DMS79 (cell line): ENCODE measurements around the gene NCF2.

Source experiments
- DNase-seq: peaks from one replicate; lab custom pipeline; 2025; lab: John Stamatoyannopoulos, UW

The NCF2 gene

DNA sequence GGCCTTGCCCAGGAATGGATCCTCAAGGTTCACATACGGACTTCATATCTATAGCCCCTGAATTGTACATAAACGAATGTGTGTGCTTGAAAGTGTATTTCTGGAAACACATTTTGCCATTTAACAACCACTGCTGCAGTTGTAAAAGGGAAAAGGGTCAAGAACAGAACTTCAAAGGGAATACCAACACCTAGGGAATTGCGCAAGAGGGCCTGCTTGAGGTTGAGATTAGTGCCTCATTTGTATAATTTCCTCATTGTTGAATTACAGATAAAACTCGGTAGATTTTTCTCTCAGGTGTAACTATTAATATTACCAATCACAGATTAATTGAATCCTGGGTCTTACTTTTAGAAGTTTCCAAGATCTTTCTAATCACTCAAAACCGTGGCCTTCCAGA, 6.1 kb downstream of the NCF2 start:
- DNase-seq = no peak

DNA sequence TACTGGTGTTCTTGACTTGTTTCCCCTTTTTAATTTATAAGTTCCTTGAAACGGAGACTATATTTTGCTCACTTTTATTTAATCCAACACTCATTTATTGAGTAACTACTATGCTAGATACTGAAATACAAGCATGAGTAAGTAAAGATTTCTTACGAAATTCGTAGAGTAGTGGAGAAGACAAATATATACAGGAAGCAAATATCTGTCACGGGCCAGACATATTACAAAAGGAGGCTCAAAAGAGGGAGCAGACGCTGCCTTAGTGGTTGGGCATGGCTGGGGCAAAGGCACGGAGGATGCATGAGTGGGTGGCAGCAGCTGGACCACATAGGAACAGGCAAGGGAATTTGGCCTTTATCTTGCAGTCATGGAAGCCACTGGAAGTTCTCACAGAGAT, 6.8 kb downstream of the NCF2 start:
- no peak for DNase-seq

DNA sequence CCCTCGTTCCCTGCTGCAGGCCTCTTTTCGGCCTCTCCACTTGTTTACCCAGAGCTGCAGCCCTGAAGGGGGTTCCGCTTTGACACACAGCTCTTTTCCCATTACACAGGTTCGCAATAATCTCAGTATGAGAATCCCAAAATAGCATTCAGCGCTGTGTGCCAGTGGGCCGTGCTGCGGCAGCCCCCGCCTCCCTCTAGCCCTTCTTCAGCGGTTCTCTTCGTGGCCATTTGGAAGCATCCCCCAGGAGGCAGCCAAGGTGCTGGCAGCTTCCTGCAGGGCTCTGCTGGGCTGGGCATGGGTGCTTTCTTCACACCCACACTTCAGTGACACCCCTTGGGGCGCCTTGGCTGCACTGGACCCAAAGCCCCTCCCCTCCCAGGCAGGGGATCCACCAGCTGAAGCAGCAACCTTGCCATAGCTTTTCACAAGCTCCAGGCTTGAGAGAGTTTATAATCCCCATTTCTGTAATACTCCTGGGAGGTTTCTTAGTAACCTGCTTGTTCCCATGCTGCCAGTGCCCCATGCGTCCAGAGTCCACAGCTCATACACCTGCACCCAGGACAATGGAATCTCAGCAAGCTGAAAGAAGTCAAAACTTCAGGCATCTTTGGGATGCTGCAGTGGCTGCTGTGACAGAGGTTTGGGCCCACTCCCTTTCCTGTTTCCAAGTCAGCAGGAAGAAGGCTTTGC, 8.1 kb downstream of the NCF2 start:
- DNase-seq = no peak

DNA sequence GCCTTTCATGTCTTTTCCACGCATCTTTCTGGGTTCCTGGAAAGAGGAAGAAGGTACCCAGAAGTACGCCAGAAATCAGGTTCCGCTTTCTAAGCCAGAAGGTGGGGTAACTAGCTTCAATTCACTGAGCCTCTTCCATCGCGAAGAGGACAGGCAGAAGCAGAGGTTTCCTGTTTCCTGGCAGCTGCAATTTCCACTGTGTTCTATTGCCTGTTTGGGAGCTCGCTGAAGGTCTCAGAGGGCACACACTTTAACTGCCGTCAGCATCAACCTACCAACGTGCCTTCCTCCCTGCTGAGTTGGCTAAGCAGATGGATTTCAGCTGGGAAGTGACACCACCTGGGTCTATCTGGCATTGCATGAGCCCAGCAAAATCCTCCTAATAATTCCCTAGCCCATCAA, 10.0 kb downstream of the NCF2 start:
- DNase-seq = no peak

DNA sequence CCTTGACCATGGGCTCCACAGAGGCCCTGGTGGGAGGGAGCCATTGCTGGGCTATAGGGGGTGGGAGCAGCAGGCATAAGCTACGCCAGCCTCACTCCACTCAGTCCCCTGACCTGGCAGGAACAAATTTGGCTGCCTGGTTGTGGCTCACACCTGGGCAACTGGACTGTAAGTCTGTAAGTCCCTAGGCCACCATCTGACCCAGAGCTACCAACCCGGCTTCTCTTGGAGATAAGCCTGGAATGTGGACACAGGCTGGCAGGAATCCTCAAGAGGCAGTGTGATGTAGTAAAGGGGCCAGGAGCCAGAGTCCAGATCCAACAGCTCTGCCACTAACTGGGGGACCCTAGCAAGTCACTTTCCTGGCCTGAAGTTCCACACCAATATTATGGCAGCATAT, 11.4 kb downstream of the NCF2 start:
- no peak for DNase-seq

DNA sequence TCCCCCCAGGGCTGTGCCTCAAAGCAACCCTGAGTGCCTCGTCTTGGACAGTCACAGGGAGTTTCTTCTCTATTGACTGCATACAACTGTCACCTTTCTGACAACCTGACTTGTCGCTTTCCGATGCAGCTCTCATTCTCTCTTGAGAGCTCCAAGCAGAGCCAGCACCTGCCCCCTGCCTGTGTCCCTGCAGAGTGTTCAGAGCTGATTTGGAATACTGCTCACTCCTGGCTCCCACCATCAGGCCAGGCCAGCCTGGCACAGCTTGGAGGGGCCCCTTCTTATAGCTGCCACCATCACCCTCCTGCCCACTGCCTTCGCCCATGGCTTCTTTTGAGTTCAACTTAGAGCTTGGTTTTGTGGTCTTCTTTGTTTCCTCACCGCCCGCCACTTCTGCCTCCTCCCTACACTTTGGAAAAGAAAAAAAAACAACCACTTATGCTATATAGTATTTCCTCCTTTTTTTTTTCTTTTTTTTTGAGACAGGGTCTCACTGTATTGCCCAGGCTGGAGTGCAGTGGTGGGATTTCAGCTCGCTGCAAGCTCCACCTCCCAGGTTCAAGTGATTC, 12.3 kb downstream of the NCF2 start:
- no peak for DNase-seq

DNA sequence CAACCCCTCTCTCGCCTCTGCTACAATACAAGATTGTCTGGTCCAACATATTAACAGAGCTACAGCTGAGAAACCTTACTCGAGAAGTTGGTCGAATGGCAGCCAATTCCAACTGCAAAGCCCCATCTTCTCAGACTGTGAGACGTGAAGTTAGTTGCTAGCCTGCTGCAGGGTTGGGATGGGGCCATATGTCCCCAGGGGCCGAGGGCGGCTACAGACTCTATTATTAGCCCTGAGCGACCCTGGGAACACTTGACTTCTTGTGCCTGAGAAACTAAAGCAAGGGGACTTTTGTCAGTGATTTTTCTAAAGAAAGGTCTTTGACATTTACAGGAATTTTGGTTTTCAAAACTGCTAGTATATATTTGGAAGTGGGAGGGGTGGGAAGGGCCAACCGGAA, 13.7 kb downstream of the NCF2 start:
- no peak for DNase-seq

DNA sequence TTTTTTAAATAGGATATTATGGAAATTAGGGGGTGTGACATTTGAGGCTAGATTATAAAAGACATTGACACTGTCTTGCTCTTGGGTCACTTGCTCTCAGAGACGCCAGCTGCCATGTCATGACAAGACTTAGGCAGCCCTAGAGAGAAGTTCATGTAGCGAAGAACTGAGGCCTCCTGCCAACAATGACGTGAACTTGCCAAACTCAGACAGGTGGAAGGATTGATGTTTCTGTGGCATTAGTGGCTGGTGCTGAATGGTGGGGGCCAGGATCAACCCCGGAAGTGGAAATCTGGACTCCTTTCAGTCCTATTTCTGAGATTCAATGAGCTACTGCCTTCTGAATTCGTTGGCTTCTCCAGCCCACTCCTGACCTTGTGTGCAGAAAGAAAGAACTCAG, 14.7 kb downstream of the NCF2 start:
- DNase-seq = no peak

DNA sequence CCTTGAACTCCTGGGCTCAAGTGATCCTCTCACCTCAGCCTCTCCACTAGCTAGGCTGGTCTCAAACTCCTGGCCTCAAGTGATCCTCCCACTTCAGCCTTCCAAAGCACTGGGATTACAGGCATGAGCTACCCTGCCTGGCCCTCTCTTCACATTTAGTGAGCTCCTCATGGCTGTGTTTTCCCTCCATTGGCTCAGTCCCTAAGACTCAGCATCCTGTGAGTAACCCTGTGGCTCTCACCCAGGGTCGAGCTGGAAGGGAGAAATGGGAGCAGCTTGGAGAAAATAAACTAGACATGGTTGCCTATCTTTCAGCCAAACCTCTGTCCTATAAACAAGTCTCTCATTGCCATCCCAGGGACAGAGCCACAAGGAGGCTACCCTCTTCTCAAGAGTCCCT, 17.5 kb downstream of the NCF2 start:
- no peak for DNase-seq

DNA sequence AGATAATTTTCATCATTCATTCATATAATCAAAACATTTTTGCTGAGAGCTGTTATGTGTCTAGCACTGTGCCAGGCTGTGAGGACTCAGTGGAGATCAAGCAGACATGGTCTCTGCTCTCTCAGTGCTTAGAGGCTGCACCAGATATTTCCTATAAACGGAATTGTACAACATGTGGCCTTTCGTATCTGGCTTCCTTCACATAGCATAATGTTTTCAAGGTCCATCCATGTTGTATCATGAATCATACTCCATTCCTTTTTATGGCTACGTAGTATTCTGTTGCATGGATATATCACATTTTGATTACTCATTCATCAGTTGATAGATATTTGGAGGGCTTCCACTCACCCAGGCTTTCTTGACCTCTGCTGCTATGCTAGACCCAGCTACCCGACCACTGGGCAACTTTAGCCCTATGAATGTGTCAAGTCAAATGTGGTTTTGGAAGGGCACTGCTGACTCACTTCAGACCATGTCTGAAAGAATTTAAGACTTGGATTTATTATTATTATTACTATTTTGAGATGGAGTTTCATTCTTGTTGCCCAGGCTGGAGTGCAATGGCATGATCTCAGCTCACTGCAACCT, 18.5 kb downstream of the NCF2 start:
- DNase-seq = no peak

DNA sequence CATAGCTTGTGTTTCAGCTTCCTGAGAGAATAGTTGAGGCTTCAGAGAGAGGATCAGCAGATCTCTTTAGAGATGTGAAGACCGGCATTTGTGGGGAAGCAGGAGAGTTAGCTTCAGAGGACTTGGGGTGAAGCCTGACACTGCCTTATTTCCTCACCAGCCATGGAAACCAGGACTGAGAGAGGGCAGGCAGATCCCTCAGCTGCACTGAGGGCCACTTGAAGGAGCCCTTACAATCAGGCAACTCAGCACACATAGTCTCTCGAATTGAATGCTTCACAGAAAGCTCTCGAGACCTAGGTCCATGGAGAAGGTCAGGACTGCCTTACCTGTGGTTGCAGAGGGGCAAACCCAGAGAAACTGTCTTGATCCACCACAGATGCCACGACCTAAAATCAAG, 19.8 kb downstream of the NCF2 start:
- no peak for DNase-seq

DNA sequence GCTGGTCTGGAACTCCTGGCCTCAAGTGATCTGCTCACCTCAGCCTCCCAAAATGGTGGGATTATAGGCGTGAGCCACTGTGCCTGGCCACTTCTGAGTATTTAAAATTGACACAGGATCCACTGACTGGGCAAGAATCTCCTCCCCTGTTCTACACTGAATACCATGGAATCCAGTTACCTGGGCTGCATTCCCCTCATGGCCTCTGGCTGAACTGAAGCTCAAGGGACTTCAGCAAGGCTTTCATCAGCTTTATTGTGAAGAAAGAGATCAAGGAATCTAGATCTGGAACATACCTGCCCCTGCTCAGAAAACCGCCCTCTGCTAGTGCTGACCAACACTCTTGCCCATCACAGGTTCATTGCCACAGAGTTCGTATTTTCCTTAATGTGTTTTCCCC, 20.5 kb downstream of the NCF2 start:
- no peak for DNase-seq

DNA sequence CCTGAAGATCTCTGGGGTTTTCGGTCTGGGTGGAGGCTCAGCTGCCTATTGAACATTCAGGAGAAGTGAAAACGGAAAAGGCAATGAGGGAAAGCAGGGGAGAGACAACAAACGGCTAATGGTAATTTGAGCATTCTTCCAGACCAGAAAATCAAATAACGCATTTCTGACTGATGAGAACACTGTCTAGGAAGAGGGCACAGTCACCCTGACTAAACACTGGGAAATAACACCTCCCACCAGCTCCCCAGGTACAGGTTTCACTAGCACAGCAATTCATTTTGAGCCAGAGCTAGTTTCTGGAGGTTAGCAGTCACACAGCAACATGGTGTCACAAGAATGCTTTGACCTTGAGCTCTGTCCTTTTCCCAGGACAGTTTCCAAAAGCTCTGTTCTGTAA, 21.1 kb downstream of the NCF2 start:
- DNase-seq = no peak

DNA sequence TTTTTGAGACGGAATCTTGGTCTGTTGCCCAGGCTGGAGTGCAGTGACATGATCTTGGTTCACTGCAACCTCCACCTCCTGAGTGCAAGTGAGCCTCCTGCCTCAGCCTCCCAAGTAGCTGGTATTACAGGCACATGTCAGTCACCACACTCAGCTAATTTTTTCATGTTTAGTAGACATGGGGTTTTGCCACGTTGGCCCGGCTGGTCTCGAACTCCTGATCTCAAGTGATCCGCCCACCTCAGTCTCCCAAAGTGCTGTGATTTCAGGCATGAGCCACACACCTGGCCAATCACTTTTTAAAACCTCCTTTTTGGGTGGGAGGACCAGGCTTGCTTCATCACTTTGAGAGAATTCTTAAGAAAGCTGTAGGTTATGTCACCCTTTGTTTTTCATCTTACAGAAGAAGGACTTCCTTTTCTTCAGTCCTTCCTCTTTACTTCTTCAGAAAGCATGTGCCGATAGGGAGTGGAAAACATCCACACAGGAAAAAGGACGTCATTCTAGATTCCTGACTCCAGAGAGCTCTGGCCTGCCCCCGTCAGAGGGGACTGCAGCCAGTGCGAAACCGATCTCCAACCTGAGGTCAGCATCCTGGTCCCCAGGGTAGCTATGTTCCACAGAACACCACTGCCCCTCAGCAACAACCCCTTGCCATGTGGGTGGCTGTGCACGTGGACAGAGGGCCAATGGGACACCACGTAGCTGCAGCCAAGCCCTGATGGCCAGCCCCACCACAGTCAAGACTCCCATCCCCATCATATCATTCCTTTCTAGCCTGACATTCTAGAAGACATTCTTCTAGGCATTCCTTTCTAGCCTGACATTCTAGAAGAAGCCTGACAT, 21.9 kb downstream of the NCF2 start:
- DNase-seq = no peak

DNA sequence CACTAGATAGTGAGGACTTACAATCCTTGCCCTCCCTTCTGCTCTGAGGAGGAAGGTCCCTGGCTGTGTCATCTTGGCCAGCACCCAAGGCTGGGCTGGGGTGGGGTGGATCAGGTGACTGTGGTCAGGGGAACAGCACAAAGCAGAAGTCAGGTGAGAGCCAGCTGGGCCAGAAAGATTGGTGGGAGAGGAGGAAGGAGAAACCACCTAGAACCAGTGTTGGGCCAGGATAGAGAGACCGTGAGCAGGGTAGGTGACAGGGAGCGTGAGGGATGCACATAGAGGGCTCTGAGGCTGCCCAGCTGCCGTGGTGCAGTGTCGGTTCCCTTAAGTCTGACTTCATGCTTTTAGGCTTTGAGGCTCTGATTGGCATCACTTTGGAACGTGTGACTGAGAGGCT, 22.7 kb downstream of the NCF2 start:
- DNase-seq = peak; percentile 40

DNA sequence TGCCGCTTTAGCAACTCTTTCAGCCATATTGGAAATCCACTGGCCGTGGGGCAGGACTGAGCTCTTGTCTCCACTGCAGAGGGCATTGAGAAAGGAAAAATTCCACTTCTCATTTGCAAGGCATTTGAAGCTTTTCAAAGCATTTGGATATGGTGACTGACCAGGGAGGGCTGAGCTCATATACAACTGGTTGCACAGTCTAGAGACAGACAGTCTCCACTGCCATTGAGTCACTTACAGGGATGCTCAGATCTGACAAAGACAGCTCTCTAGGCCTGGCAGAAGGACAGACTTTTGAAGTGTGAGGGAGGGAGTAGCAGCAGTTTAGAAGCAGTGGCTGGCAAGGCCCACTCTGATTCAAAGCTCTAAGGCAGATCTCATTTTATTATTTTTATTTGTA, 24.2 kb downstream of the NCF2 start:
- no peak for DNase-seq

DNA sequence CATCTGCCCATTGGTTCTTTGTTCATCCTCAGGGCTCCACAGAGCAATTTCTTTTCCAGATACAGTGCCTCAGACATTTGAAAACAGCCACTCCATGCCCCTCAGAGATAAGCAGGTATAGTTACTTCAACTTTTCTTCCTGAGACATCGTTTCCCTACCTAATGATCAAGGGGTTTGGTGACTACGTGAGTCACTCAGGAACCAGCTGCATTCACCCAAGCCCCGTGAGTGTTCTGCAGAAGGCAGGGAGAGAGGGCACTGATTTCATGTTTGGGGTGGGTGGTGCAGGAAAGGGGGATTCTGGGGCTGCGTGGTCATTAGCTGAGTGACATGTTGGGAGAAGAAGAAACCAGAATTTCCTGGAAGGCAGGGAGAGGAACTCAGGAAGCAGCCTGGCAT, 25.0 kb downstream of the NCF2 start:
- no peak for DNase-seq

DNA sequence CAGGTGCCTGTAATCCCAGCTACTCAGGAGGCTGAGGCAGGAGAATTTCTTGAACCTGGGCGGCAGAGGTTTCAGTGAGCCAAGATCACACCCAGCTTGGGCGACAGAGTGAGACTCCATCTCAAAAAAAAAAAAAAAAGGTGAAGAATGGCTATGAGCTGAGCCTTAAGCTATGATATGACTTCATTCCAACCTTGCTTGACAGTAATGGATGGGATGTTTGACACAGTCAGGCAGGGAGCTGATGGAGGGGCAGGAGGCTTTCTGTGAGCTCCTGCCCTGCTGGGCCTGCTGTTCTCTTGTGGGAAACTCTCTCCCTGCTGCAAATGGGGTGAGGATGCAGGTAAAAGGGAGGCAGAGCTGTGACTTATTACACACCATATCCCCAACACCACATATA, 27.6 kb downstream of the NCF2 start:
- no peak for DNase-seq

DNA sequence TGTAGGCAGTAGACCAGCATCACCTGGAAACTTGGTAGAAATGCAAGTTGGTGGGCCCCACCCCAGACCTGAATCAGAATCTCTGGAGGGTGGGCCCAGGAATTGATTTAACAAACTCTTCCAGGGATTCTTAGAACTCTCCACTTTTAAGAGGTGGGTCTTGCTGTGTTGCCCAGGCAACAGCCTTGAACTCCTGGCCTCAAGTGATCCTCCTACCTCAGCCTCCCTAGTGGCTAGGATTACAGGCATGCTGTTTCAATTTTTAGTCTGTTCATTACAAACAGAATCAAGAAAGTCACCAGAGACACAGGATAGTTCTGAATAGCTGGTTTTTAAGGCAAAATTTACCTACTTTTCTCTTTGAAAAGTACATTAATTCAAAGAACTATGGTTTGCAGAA, 31.2 kb downstream of the NCF2 start:
- DNase-seq = no peak

DNA sequence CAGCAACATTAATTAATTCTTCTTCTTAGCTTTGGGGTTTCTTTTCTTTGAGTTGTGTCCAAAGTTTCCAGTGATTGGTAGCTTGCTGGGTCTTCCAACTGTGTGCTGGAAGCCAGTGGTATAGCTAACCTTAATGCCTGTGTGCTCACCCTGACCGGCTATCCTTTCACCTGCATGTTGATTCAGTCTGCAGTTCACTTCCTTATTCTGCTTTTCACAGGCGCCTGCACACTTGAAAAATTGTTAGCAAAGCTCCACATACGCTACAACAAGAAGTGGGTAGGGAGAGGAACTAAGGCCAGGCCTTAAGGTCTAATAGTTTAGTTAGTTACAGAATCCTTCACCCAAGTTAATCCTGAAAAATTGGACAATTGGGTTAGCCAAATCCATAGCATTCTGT, 35.7 kb downstream of the NCF2 start:
- no peak for DNase-seq

DNA sequence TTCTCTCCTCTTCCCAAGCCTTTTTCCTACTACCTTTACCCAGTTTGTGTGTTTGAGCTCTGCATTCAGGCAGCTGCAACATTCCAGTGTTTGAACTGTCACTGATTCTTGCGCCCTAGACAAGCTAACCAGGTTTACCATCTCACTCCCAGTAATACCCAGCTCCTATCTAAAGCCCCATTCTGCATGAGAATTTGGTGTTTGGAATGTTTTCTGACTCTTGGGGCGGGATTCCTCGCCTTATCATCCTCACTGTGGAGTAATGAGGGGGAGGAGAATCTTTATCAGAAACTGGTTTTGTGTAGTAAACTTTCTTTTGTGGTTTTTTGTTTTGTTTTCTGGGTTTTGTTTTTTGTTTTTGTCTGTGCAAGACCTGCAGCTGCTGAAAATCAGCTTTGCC, 36.5 kb downstream of the NCF2 start:
- DNase-seq = no peak

DNA sequence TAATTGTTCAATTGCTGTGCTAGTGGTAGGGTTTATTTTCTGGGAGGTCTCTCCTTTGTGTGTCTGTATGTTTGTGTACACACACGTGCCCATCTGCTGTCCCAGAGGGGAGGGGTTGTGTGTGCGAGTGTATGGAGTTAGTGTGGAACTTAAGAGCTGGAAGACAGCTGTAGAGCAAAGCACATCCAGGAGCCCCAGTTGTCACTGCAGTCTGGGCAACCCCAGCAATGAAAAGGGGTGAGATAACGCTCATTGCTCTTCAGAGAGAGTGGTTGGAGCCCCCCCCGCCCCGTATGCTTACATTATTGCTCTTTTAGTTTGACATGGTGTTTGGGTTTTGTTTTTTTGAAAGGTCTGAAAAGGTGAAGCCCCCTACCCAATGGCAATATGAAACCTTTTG, 36.9 kb downstream of the NCF2 start:
- no peak for DNase-seq

DNA sequence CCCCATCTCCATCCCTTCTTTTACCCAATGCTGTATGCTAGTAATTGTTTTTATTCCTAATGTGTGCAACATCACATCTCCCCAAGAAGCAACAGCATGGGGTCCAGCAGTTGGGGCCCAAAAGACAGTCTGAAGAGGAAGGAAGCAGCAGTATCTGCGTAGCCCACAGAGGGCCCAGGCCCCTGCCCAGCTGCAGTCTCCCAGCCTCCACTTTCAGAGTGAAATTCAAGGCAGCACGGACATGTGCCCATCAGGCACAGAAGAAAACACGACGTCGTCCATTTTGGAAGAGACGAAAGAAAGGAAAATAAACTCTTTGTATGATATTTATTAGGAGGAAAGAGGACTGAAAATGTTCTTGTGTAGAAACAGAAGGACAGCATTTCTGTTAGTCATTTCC, 37.4 kb downstream of the NCF2 start:
- DNase-seq = no peak
